OCI-LY3 (cell line): Measurements from ENCODE around the gene FLVCR1.
A peak's percentile ranks its signal among the peaks of the same experiment; 100 is the strongest.
"Not testable (repeated sequence)": the region's sequence is repeated elsewhere in the genome, so short reads cannot be mapped to it uniquely, and the experiment has no call there.

ENCODE experiments used
- H2AFZ ChIP-seq: fragments of 200-600, 300-600 bp; shearing (Covaris generic); 2 replicates; pipeline ENCODE4 v1.6.0; 2014; ENCODE audit warnings: antibody characterized with exemption, low read depth, low read length
- H3K27ac ChIP-seq: fragments of 200-600, 300-600 bp; sonication (generic); 2 replicates; pipeline ENCODE4 v1.5.1; 2014; ENCODE audit warnings: mild to moderate bottlenecking, low read length, moderate library complexity, mixed read lengths
- H3K27me3 ChIP-seq: fragments of 200-600, 300-600 bp; sonication (generic); 2 replicates; pipeline ENCODE4 v1.6.1; 2014; ENCODE audit warnings: low read depth, low read length, mixed read lengths
- H3K36me3 ChIP-seq: fragments of 200-600, 300-600 bp; sonication (generic); replicated peaks from 2 replicates; pipeline ENCODE3; 2014; ENCODE audit warnings: low read depth, low read length, mixed read lengths
- H3K4me1 ChIP-seq: fragments of 300-600, 200-600 bp; sonication (generic); 2 replicates; pipeline ENCODE4 v1.6.1; 2014; ENCODE audit warnings: low read length, mixed read lengths
- H3K4me2 ChIP-seq: fragments of 200-600, 300-600 bp; sonication (generic); 2 replicates; pipeline ENCODE4 v1.6.1; 2014; ENCODE audit warnings: low read length, mixed read lengths
- H3K4me3 ChIP-seq: fragments of 300-600, 200-600 bp; sonication (generic); 2 replicates; pipeline ENCODE4 v1.5.1; 2014; ENCODE audit warnings: antibody characterized with exemption, mild to moderate bottlenecking, low read length, moderate library complexity
- H3K79me2 ChIP-seq: fragments of 300-600, 200-600 bp; shearing (Covaris generic); 2 replicates; pipeline ENCODE4 v1.6.1; 2014; ENCODE audit warnings: mild to moderate bottlenecking, low read length, mixed read lengths
- H3K9ac ChIP-seq: fragments of 300-600, 200-600 bp; shearing (Covaris generic); 2 replicates; pipeline ENCODE4 v1.6.0; 2014; ENCODE audit warnings: mild to moderate bottlenecking, low read length, moderate library complexity
- H3K9me3 ChIP-seq: fragments of 200-600, 300-600 bp; shearing (Covaris generic); 2 replicates; pipeline ENCODE4 v1.6.1; 2014; ENCODE audit warnings: low read length, mixed read lengths; ENCODE audit not compliant: insufficient read depth
- H4K20me1 ChIP-seq: fragments of 200-600, 300-600 bp; sonication (generic); 2 replicates; pipeline ENCODE4 v1.6.1; 2016; ENCODE audit warnings: low read length, mixed read lengths; ENCODE audit not compliant: insufficient read depth
- CTCF ChIP-seq: fragments of 200-600, 300-600 bp; sonication (generic); IDR thresholded peaks from 2 replicates; pipeline ENCODE4 v1.5.1; 2014; ENCODE audit warnings: antibody characterized with exemption, low read length, low read depth
- EZH2phosphoT487 ChIP-seq: fragments of 200-600 bp; shearing (Covaris generic); IDR thresholded peaks from 2 replicates; pipeline ENCODE4 v1.6.1; 2018; ENCODE audit warnings: antibody characterized with exemption, mixed run types, low read depth

Gene FLVCR1

GRCh38 chr1:212860713-212861581 is 2.9 kb downstream of the FLVCR1 start:
- peaks cover 52% of the 10 kb centered on the region for H3K36me3 ChIP-seq
- peak overlapping the region; percentile 4; the same call in 1 of the 2 replicates for H3K4me2 ChIP-seq
- H4K20me1 ChIP-seq = peaks cover 27% of the 10 kb centered on the region
- H3K27me3 ChIP-seq = no peaks in the 10 kb centered on the region
- TF ChIP-seq EZH2phosphoT487 (no peak), CTCF (no peak)
- H3K79me2 ChIP-seq = peaks cover 91% of the 10 kb centered on the region
- H3K4me1 ChIP-seq = peaks cover 50% of the 10 kb centered on the region
- no peak overlapping the region for H3K9ac ChIP-seq
- no peak overlapping the region for H3K27ac ChIP-seq
- H3K9me3 ChIP-seq = 0 out of 2 replicates have a peak, but pooled peaks cover 4% of the 10 kb centered on the region
- H3K4me3 ChIP-seq = peak overlapping the region; percentile 83; the same call in 1 of the 2 replicates
- H2AFZ ChIP-seq = no peak overlapping the region

GRCh38 chr1:212862111-212862690 is 4.1 kb downstream of the FLVCR1 start:
- Histone ChIP-seq H3K4me2 (no peak overlapping the region), H3K9me3 (0 out of 2 replicates have a peak, but pooled peaks cover 4% of the 10 kb centered on the region), H3K36me3 (peaks cover 62% of the 10 kb centered on the region), H3K79me2 (peaks cover 96% of the 10 kb centered on the region), H4K20me1 (peaks cover 27% of the 10 kb centered on the region), H3K4me1 (peaks cover 43% of the 10 kb centered on the region), H2AFZ (no peak overlapping the region), H3K4me3 (no peak overlapping the region), H3K27ac (no peak overlapping the region), H3K9ac (no peak overlapping the region), H3K27me3 (no peaks in the 10 kb centered on the region)
- TF ChIP-seq CTCF (no peak), EZH2phosphoT487 (no peak)

GRCh38 chr1:212863345-212863744 is 5.3 kb downstream of the FLVCR1 start:
- H3K79me2 ChIP-seq = peaks cover 87% of the 10 kb centered on the region

GRCh38 chr1:212864201-212864600 is 6.1 kb downstream of the FLVCR1 start:
- Histone ChIP-seq H3K4me2 (peak overlapping the region; percentile 23), H3K79me2 (peaks cover 83% of the 10 kb centered on the region), H3K4me3 (no peak overlapping the region), H3K9ac (no peak overlapping the region), H4K20me1 (peaks cover 27% of the 10 kb centered on the region), H3K27ac (peak overlapping the region; percentile 15), H3K4me1 (peaks cover 37% of the 10 kb centered on the region), H3K27me3 (no peaks in the 10 kb centered on the region), H3K36me3 (peaks cover 64% of the 10 kb centered on the region), H3K9me3 (0 out of 2 replicates have a peak, but pooled peaks cover 4% of the 10 kb centered on the region), H2AFZ (no peak overlapping the region)
- TF ChIP-seq CTCF (peak; percentile 33; the same call in 1 of the 2 replicates), EZH2phosphoT487 (no peak)

More at GRCh38 chr1:212863345-212863744, 5.3 kb downstream of the FLVCR1 start:
- Histone ChIP-seq H4K20me1 (peaks cover 27% of the 10 kb centered on the region), H3K4me1 (peaks cover 42% of the 10 kb centered on the region), H3K36me3 (peaks cover 65% of the 10 kb centered on the region), H3K4me2 (peak overlapping the region; percentile 23; the same call in 1 of the 2 replicates)
- H2AFZ ChIP-seq, H3K9ac ChIP-seq, H3K27me3 ChIP-seq, H3K9me3 ChIP-seq, H3K27ac ChIP-seq, H3K4me3 ChIP-seq: not testable (repeated sequence)
